Keratinocyte (primary cell): ENCODE data around the gene APOBR. TPM values are rescaled to one million over a fixed set of nuclear protein-coding genes. Genes with fewer than 3 reads are reported as not detected.
"Not testable (repeated sequence)": the region's sequence is repeated elsewhere in the genome, so short reads cannot be mapped to it uniquely, and the experiment has no call there.

Source experiments
- DNase-seq: peaks from one replicate; pipeline ENCODE4 v3.0.0-alpha.2; 2011; ENCODE audit warnings: low read depth, missing footprints, low spot score
- FAIRE-seq: peaks from 2 replicates; lab custom pipeline; 2011; peaks lifted over from hg19 to GRCh38; lab: Jason Lieb, UNC
- H2AFZ ChIP-seq: 2 replicates; pipeline ENCODE4 v1.6.0; 2012; ENCODE audit warnings: low read length, control low read depth, inconsistent platforms; ENCODE audit not compliant: control insufficient read depth
- H3K27ac ChIP-seq: 2 replicates; pipeline ENCODE4 v1.5.1; 2011; ENCODE audit warnings: low read length; ENCODE audit not compliant: control insufficient read depth, insufficient read depth
- H3K27me3 ChIP-seq: 3 replicates; pipeline ENCODE4 v1.6.0; 2011; ENCODE audit warnings: low read length; ENCODE audit not compliant: control insufficient read depth, insufficient read depth; ENCODE audit errors: extremely low read depth
- H3K36me3 ChIP-seq, 2 experiments: 2 replicates in 1 of 2; 3 replicates in 1 of 2; pipeline ENCODE4 v1.5.1; 2011; ENCODE audit warnings: low read length in 2 of 2, mild to moderate bottlenecking in 1 of 2; ENCODE audit not compliant: control insufficient read depth in 2 of 2, insufficient read depth in 2 of 2; ENCODE audit errors: extremely low read depth in 1 of 2
- H3K4me1 ChIP-seq: 3 replicates; pipeline ENCODE4 v1.5.1; 2011; ENCODE audit warnings: low read length; ENCODE audit not compliant: control insufficient read depth, insufficient read depth; ENCODE audit errors: extremely low read depth
- H3K4me2 ChIP-seq: 3 replicates; pipeline ENCODE4 v1.6.0; 2011; ENCODE audit warnings: low read depth, low read length; ENCODE audit not compliant: control insufficient read depth, insufficient read depth; ENCODE audit errors: extremely low read depth
- H3K4me3 ChIP-seq, 3 experiments: fragments of 200-600 bp in 1 of 3; sonication (generic) in 1 of 3; 2 replicates in 2 of 3; 3 replicates in 1 of 3; pipeline ENCODE4 v1.5.1; 2011 to 2016; ENCODE audit warnings: low read length in 3 of 3, mild to moderate bottlenecking in 3 of 3, control low read depth in 2 of 3, inconsistent platforms in 1 of 3, low read depth in 1 of 3, mixed read lengths in 1 of 3, mixed run types in 1 of 3, moderate library complexity in 1 of 3; ENCODE audit not compliant: control insufficient read depth in 2 of 3, insufficient read depth in 2 of 3; ENCODE audit errors: extremely low read depth in 1 of 3
- H3K79me2 ChIP-seq: 2 replicates; pipeline ENCODE4 v1.6.0; 2012; ENCODE audit warnings: low read length; ENCODE audit not compliant: control insufficient read depth, insufficient read depth
- H3K9ac ChIP-seq: 3 replicates; pipeline ENCODE4 v1.6.0; 2011; ENCODE audit warnings: low read length; ENCODE audit not compliant: control insufficient read depth, insufficient read depth; ENCODE audit errors: extremely low read depth
- H3K9me1 ChIP-seq: 3 replicates; pipeline ENCODE4 v1.6.0; 2011; ENCODE audit warnings: low read length; ENCODE audit not compliant: control insufficient read depth, insufficient read depth; ENCODE audit errors: extremely low read depth
- H3K9me3 ChIP-seq: 2 replicates; pipeline ENCODE4 v1.5.1; 2012; ENCODE audit warnings: low read depth, low read length; ENCODE audit not compliant: control insufficient read depth
- H4K20me1 ChIP-seq: 3 replicates; pipeline ENCODE4 v1.6.0; 2011; ENCODE audit warnings: low read length; ENCODE audit not compliant: control insufficient read depth, insufficient read depth; ENCODE audit errors: extremely low read depth
- CTCF ChIP-seq, 3 experiments: IDR thresholded peaks in 1 of 3; conservative IDR thresholded peaks in 1 of 3; optimal IDR thresholded peaks in 1 of 3; 2 replicates in 2 of 3; 3 replicates in 1 of 3; pipeline versions ENCODE3 to v1.5.1; 2011; ENCODE audit warnings: low read length in 3 of 3, mild to moderate bottlenecking in 3 of 3, moderate library complexity in 2 of 3, control low read depth in 1 of 3, inconsistent platforms in 1 of 3; ENCODE audit not compliant: insufficient read depth in 2 of 3; ENCODE audit errors: extremely low read depth in 1 of 3
- EZH2 ChIP-seq: IDR thresholded peaks from one replicate; pipeline ENCODE4 v1.6.1; 2012; ENCODE audit warnings: inconsistent platforms, mild to moderate bottlenecking, low read length, moderate library complexity
- dilution Hi-C: fragments of 300-500 bp; cut with MboI; formaldehyde crosslinking; loops from one replicate; pipeline ENCODE4 v1.7.0; 2020; ENCODE audit warnings: low sequenced_read_pairs; ENCODE audit not compliant: extremely low pct_ligation_motif_present
- polyA plus RNA-seq, 5 experiments: library from polyadenylated mRNA; depleted of rRNA in 3 of 5; stranded (reverse) in 3 of 5; stranded (forward) in 1 of 5; unstranded in 1 of 5; fragments of >200 nt; gene quantifications; 1 replicate in 1 of 5; 2 replicates in 3 of 5; 3 replicates in 1 of 5; pipeline versions ENCODE4 v1.2.1 to v1.2.3, GENCODE V29; 2011 to 2012; ENCODE audit warnings: missing spikeins in 2 of 5, low read depth in 1 of 5, low replicate concordance in 1 of 5

The APOBR gene
- polyA plus RNA-seq, 1 donor (not counting 4 experiments of a cell fraction or from before 2014, with no cell fraction given), result 0.04 TPM

GRCh38 chr16:28482026-28482425, 12.4 kb upstream of the APOBR start:
- Histone ChIP-seq H3K79me2 (no peaks in the 10 kb centered on the region), H3K27ac (no peak overlapping the region), H3K27me3 (no peaks in the 10 kb centered on the region), H3K4me3 (no peak overlapping the region), H2AFZ (no peak overlapping the region), H3K4me1 (no peaks in the 10 kb centered on the region), H4K20me1 (no peaks in the 10 kb centered on the region), H3K4me2 (no peak overlapping the region), H3K9ac (no peak overlapping the region), H3K9me3 (no peaks in the 10 kb centered on the region), H3K36me3 (peaks cover 4 to 18% of the 10 kb centered on the region in 2 experiments), H3K9me1 (no peaks in the 10 kb centered on the region)
- FAIRE-seq (no peak), DNase-seq (no peak)
- dilution Hi-C loops, result no loop called here
- TF ChIP-seq CTCF (optimal IDR thresholded peaks at IDR 0.05 in 1 of 3, IDR thresholded peaks at IDR 0.05 in 1 of 3, conservative IDR thresholded peaks at IDR 0.05 in 1 of 3; ENCODE audit: extremely low read depth in 1 of 3, insufficient read depth in 2 of 3, low read length in 3 of 3), result no peak
- no peak for TF ChIP-seq EZH2

GRCh38 chr16:28483361-28483760, 11.1 kb upstream of the APOBR start:
- H3K79me2 ChIP-seq, dilution Hi-C loops, H3K9me3 ChIP-seq, DNase-seq, FAIRE-seq, H3K9me1 ChIP-seq, H3K4me2 ChIP-seq, H3K9ac ChIP-seq, H3K27ac ChIP-seq, H3K27me3 ChIP-seq, H3K4me3 ChIP-seq, H3K4me1 ChIP-seq, H2AFZ ChIP-seq, H4K20me1 ChIP-seq: not testable (repeated sequence)
- H3K36me3 ChIP-seq, result peaks cover 4 to 15% of the 10 kb centered on the region in 2 experiments

- Histone ChIP-seq H3K9me3 (no peaks in the 10 kb centered on the region), H3K4me1 (peaks cover 2% of the 10 kb centered on the region), H4K20me1 (no peaks in the 10 kb centered on the region), H3K9me1 (no peaks in the 10 kb centered on the region), H3K79me2 (no peaks in the 10 kb centered on the region), H2AFZ (no peak overlapping the region), H3K4me2 (no peak overlapping the region), H3K4me3 (no peak overlapping the region), H3K27ac (no peak overlapping the region), H3K27me3 (no peaks in the 10 kb centered on the region), H3K9ac (no peak overlapping the region), H3K36me3 (peaks cover 4 to 14% of the 10 kb centered on the region in 2 experiments)
- dilution Hi-C loops, result no loop called here
- TF ChIP-seq EZH2 (no peak), CTCF (optimal IDR thresholded peaks at IDR 0.05 in 1 of 3, IDR thresholded peaks at IDR 0.05 in 1 of 3, conservative IDR thresholded peaks at IDR 0.05 in 1 of 3; ENCODE audit: extremely low read depth in 1 of 3, insufficient read depth in 2 of 3, low read length in 3 of 3) (no peak)
- DNase-seq (no peak), FAIRE-seq (no peak)
Observed at GRCh38 chr16:28486266-28486665, 8.2 kb upstream of the APOBR start.
